SK-N-SH (cell line): Measurements from ENCODE around the gene TBC1D16. TPM values are rescaled to one million over a fixed set of nuclear protein-coding genes. Genes with fewer than 3 reads are reported as not detected.

ENCODE experiments used
- CTCF ChIA-PET: fragments of 300-600, 350-600 bp; formaldehyde crosslinking; extraction: SDS; loops from one replicate; lab custom pipeline; 2021; lab: Yijun Ruan, JAX
- POLR2A ChIA-PET: fragments of 350-600 bp; sonication (Branson Sonifier 250); formaldehyde crosslinking; extraction: SDS; loops from one replicate; lab custom pipeline; 2020; ENCODE audit warnings: antibody characterized with exemption, inconsistent platforms; lab: Yijun Ruan, JAX
- DNase-seq: peaks from one replicate; pipeline ENCODE4 v3.0.0; 2012
- H2AFZ ChIP-seq: fragments of 200-600 bp; sonication (generic); 2 replicates; pipeline ENCODE4 v1.8.1; 2016; ENCODE audit warnings: antibody characterized with exemption, mild to moderate bottlenecking, low read depth
- H3F3A ChIP-seq: fragments of 200-600 bp; sonication (generic); replicated peaks from 2 replicates; pipeline ENCODE3; 2016; ENCODE audit warnings: antibody characterized with exemption, mild to moderate bottlenecking; ENCODE audit not compliant: insufficient read depth
- H3K27ac ChIP-seq, 2 experiments: fragments of 200-500 bp in 1 of 2; fragments of 200-600 bp in 1 of 2; sonication (Bioruptor generic) in 1 of 2; sonication (generic), shearing (Covaris generic) in 1 of 2; 2 replicates each; pipeline versions ENCODE4 v1.5.1 to v1.6.1; 2014 to 2016; ENCODE audit warnings: low read depth in 2 of 2, inconsistent platforms in 1 of 2, low read length in 1 of 2, mild to moderate bottlenecking in 1 of 2, mixed read lengths in 1 of 2
- H3K27me3 ChIP-seq: fragments of 200-600 bp; sonication (generic), shearing (Covaris generic); 2 replicates; pipeline ENCODE4 v1.6.1; 2016; ENCODE audit warnings: mixed run types; ENCODE audit not compliant: insufficient read depth
- H3K36me3 ChIP-seq, 2 experiments: fragments of 200-500 bp in 1 of 2; fragments of 200-600 bp in 1 of 2; sonication (Bioruptor generic) in 1 of 2; sonication (generic) in 1 of 2; replicated peaks in 1 of 2; 2 replicates each; pipeline versions ENCODE3 to v1.5.1; 2014 to 2016; ENCODE audit warnings: low read length in 1 of 2, mild to moderate bottlenecking in 1 of 2; ENCODE audit not compliant: insufficient read depth in 2 of 2, control insufficient read depth in 1 of 2
- H3K4me1 ChIP-seq, 2 experiments: fragments of 200-500 bp in 1 of 2; fragments of 200-600 bp in 1 of 2; sonication (Bioruptor generic) in 1 of 2; sonication (generic), shearing (Covaris generic) in 1 of 2; 2 replicates each; pipeline versions ENCODE4 v1.5.1 to v1.6.1; 2014 to 2016; ENCODE audit warnings: low read depth in 1 of 2, low read length in 1 of 2, mixed run types in 1 of 2; ENCODE audit not compliant: insufficient read depth in 2 of 2, control insufficient read depth in 1 of 2
- H3K4me2 ChIP-seq: fragments of 200-600 bp; sonication (generic), shearing (Covaris generic); 2 replicates; pipeline ENCODE4 v1.6.1; 2017; ENCODE audit warnings: mixed run types
- H3K4me3 ChIP-seq, 2 experiments: fragments of 200-500 bp in 1 of 2; fragments of 200-600 bp in 1 of 2; sonication (Bioruptor generic) in 1 of 2; sonication (generic), shearing (Covaris generic) in 1 of 2; 2 replicates each; pipeline versions ENCODE4 v1.5.1 to v1.8.1; 2014 to 2016; ENCODE audit warnings: low read depth in 2 of 2, inconsistent platforms in 1 of 2, low read length in 1 of 2, mild to moderate bottlenecking in 1 of 2, mixed read lengths in 1 of 2, moderate library complexity in 1 of 2
- H3K79me2 ChIP-seq: fragments of 200-600 bp; sonication (generic); 2 replicates; pipeline ENCODE4 v1.8.1; 2017; ENCODE audit warnings: mild to moderate bottlenecking; ENCODE audit not compliant: insufficient read depth
- H3K9ac ChIP-seq: fragments of 200-600 bp; sonication (generic); 2 replicates; pipeline ENCODE4 v1.6.1; 2017; ENCODE audit warnings: mixed run types
- H3K9me2 ChIP-seq: fragments of 200-600 bp; sonication (generic); 2 replicates; pipeline ENCODE4 v1.6.1; 2017; ENCODE audit warnings: mixed run types
- H3K9me3 ChIP-seq: fragments of 200-600 bp; sonication (generic); 2 replicates; pipeline ENCODE4 v1.6.1; 2017; ENCODE audit warnings: mixed run types, mild to moderate bottlenecking, moderate library complexity
- H4K20me1 ChIP-seq: fragments of 200-600 bp; sonication (generic); 2 replicates; pipeline ENCODE4 v1.6.1; 2017; ENCODE audit warnings: mild to moderate bottlenecking, mixed run types; ENCODE audit not compliant: insufficient read depth
- FOXJ3 ChIP-seq: sonication (generic); formaldehyde crosslinking; IDR thresholded peaks from 2 replicates; pipeline ENCODE4 v1.5.1; 2020; ENCODE audit warnings: mild to moderate bottlenecking, missing genetic modification reagents
- GABPA ChIP-seq: IDR thresholded peaks from 2 replicates; pipeline ENCODE4 v1.4.0; 2012; ENCODE audit warnings: low read depth, mild to moderate bottlenecking
- GATA2 ChIP-seq: sonication (generic); formaldehyde crosslinking; IDR thresholded peaks from 2 replicates; pipeline ENCODE4 v1.5.0; 2020; ENCODE audit warnings: mild to moderate bottlenecking, missing genetic modification reagents
- MXI1 ChIP-seq: IDR thresholded peaks from 2 replicates; pipeline ENCODE4 v1.6.1; 2012; ENCODE audit warnings: mild to moderate bottlenecking, low read depth, low read length, improper control_type of control experiment
- NFIC ChIP-seq: IDR thresholded peaks from 2 replicates; pipeline ENCODE4 v1.4.0; 2012; ENCODE audit warnings: borderline replicate concordance
- TAF1 ChIP-seq: IDR thresholded peaks from 2 replicates; pipeline ENCODE4 v1.6.1; 2012; ENCODE audit warnings: low read depth, mild to moderate bottlenecking, low read length, moderate library complexity, borderline replicate concordance
- TEAD4 ChIP-seq: IDR thresholded peaks from 2 replicates; pipeline ENCODE4 v1.4.0; 2012; ENCODE audit warnings: mild to moderate bottlenecking, borderline replicate concordance; ENCODE audit not compliant: insufficient read depth
- WGBS: methylation state at CpG from one replicate; pipeline ENCODE4 v1.1.6; 2017; ENCODE audit warnings: low lambda C conversion rate; 5-methylcytosine and 5-hydroxymethylcytosine counted together
- polyA plus RNA-seq, 3 experiments: library from polyadenylated mRNA; depleted of rRNA; stranded (reverse); fragments of >200 nt; gene quantifications; 2 replicates each; pipeline ENCODE4 v1.2.3, GENCODE V29; 2012
- TF ChIP-seq, protein P1 (sequence below): IDR thresholded peaks from 2 replicates; pipeline ENCODE4; 2012

TBC1D16 gene
- polyA plus RNA-seq, 1 of the 3 experiments (the other 2 are of a cell fraction) = 14.5 TPM

GRCh38 chr17:79977708-79978547 lies 57.7 kb downstream of the TBC1D16 start:
- no peak for TF ChIP-seq FOXJ3 (CRISPR knock-in tag)
- TF ChIP-seq MXI1 = 0 out of 2 replicates have a peak, but pooled peaks have one; percentile 19
- no peak for TF ChIP-seq NFIC
- no peak for TF ChIP-seq TEAD4
- TF ChIP-seq, all 33 proteins: peak for 1
- CTCF ChIA-PET = interaction anchor here (0.9 to 4.3 kb wide), 13 partner anchors 13 to 236 kb away, joined by 3 to 22 read pairs (median 4); partner anchors contain the start of gene CBX4
- 95% methylated on average over 44 of the region's 47 CpGs for WGBS

GRCh38 chr17:79977161-79977631 lies 58.5 kb downstream of the TBC1D16 start:
- CTCF ChIA-PET = interaction anchor here (0.9 to 4.3 kb wide), 10 partner anchors 20 to 235 kb away, joined by 3 to 22 read pairs (median 3); partner anchors contain the start of gene CBX4
- Histone ChIP-seq H3K9me3 (no peaks in the 10 kb centered on the region), H3K9ac (no peak overlapping the region), H3F3A (no peaks in the 10 kb centered on the region), H3K36me3 (peaks cover 3 to 23% of the 10 kb centered on the region in 2 experiments), H3K9me2 (no peaks in the 10 kb centered on the region), H3K27ac (no peak overlapping the region), H3K79me2 (0 out of 2 replicates have a peak, but pooled peaks cover 5% of the 10 kb centered on the region), H3K4me1 (peaks cover 0 to 20% of the 10 kb centered on the region in 2 experiments; a peak in 1 of 4 replicates), H2AFZ (no peak overlapping the region), H4K20me1 (no peaks in the 10 kb centered on the region; the same call in none of the 2 replicates), H3K4me2 (no peak overlapping the region), H3K4me3 (no peak overlapping the region), H3K27me3 (no peaks in the 10 kb centered on the region)
- no peak for TF ChIP-seq GATA2 (CRISPR knock-in tag)
- TF ChIP-seq, protein P1, sequence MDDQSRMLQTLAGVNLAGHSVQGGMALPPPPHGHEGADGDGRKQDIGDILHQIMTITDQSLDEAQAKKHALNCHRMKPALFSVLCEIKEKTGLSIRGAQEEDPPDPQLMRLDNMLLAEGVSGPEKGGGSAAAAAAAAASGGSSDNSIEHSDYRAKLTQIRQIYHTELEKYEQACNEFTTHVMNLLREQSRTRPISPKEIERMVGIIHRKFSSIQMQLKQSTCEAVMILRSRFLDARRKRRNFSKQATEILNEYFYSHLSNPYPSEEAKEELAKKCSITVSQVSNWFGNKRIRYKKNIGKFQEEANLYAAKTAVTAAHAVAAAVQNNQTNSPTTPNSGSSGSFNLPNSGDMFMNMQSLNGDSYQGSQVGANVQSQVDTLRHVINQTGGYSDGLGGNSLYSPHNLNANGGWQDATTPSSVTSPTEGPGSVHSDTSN = no peak
- no peak for TF ChIP-seq TEAD4
- TF ChIP-seq GABPA = no peak
- TF ChIP-seq TAF1 = no peak
- no peak for TF ChIP-seq FOXJ3 (CRISPR knock-in tag)
- peak; percentile 15 for DNase-seq
- whole genome bisulfite sequencing = 93% methylated on average over 18 of the region's 18 CpGs
- POLR2A ChIA-PET = no interaction called here

More at GRCh38 chr17:79977708-79978547, 57.7 kb downstream of the TBC1D16 start:
- Histone ChIP-seq H3K9ac (no peak overlapping the region), H3F3A (no peaks in the 10 kb centered on the region), H3K4me2 (no peak overlapping the region), H3K9me2 (no peaks in the 10 kb centered on the region), H3K4me1 (peaks cover 0 to 20% of the 10 kb centered on the region in 2 experiments; a peak in 1 of 4 replicates), H4K20me1 (no peaks in the 10 kb centered on the region; the same call in none of the 2 replicates), H3K4me3 (no peak overlapping the region), H2AFZ (no peak overlapping the region), H3K27ac (no peak overlapping the region), H3K9me3 (no peaks in the 10 kb centered on the region), H3K27me3 (no peaks in the 10 kb centered on the region), H3K36me3 (peaks cover 3 to 23% of the 10 kb centered on the region in 2 experiments), H3K79me2 (0 out of 2 replicates have a peak, but pooled peaks cover 5% of the 10 kb centered on the region)
- POLR2A ChIA-PET = no interaction called here
- DNase-seq = peak; percentile 26
